Duodenal mucosa (tissue), 2 donors: ENCODE results near the gene KLHL15.

ENCODE experiments used
- H3K27ac ChIP-seq: one replicate; pipeline ENCODE4 v1.7.0; 2013; ENCODE audit warnings: low read depth, low read length
- H3K27me3 ChIP-seq, 2 donors: one replicate each; pipeline ENCODE4 v1.7.0; 2013; ENCODE audit warnings: low read length in 2 of 2, control low read depth in 1 of 2; ENCODE audit not compliant: insufficient read depth in 2 of 2, control insufficient read depth in 1 of 2
- H3K36me3 ChIP-seq, 2 donors: one replicate each; pipeline ENCODE4 v1.7.0; 2013; ENCODE audit warnings: low read length in 2 of 2, control low read depth in 1 of 2; ENCODE audit not compliant: insufficient read depth in 2 of 2, control insufficient read depth in 1 of 2
- H3K4me1 ChIP-seq, 2 donors: one replicate each; pipeline ENCODE4 v1.7.0; 2013; ENCODE audit warnings: low read length in 2 of 2, control low read depth in 1 of 2; ENCODE audit not compliant: insufficient read depth in 2 of 2, control insufficient read depth in 1 of 2
- H3K4me3 ChIP-seq, 2 donors: one replicate each; pipeline ENCODE4 v1.7.0; 2013; ENCODE audit warnings: low read length in 2 of 2, low read depth in 1 of 2
- H3K9ac ChIP-seq, 2 donors: one replicate each; pipeline ENCODE4 v1.7.0; 2013; ENCODE audit warnings: low read length in 2 of 2, low read depth in 1 of 2
- H3K9me3 ChIP-seq, 2 donors: one replicate each; pipeline ENCODE4 v1.7.0; 2013; ENCODE audit warnings: low read length in 2 of 2, control low read depth in 1 of 2; ENCODE audit not compliant: control insufficient read depth in 1 of 2

KLHL15 gene

GRCh38 chrX:23936180-23936579 lies 90.8 kb downstream of the KLHL15 start:
- no peak overlapping the region for H3K4me3 ChIP-seq
- no peak overlapping the region for H3K9ac ChIP-seq
- H3K9me3 ChIP-seq, result no peaks in the 10 kb centered on the region
- no peak overlapping the region for H3K27ac ChIP-seq
- H3K27me3 ChIP-seq, result no peaks in the 10 kb centered on the region
- no peaks in the 10 kb centered on the region for H3K36me3 ChIP-seq
- H3K4me1 ChIP-seq, result peaks cover 0 to 3% of the 10 kb centered on the region in 2 donors

GRCh38 chrX:23935106-23935505 lies 91.9 kb downstream of the KLHL15 start:
- Histone ChIP-seq H3K4me3 (no peak overlapping the region), H3K36me3 (no peaks in the 10 kb centered on the region), H3K9me3 (no peaks in the 10 kb centered on the region), H3K27me3 (no peaks in the 10 kb centered on the region), H3K9ac (no peak overlapping the region), H3K4me1 (peaks cover 0 to 6% of the 10 kb centered on the region in 2 donors), H3K27ac (no peak overlapping the region)
